AG20443 (cell line): ENCODE results near the gene ACHE.

Experiments used
- DNase-seq: peaks from one replicate; pipeline ENCODE4 v3.0.0; 2012; ENCODE audit warnings: low spot score, mixed read lengths

The ACHE gene

DNA sequence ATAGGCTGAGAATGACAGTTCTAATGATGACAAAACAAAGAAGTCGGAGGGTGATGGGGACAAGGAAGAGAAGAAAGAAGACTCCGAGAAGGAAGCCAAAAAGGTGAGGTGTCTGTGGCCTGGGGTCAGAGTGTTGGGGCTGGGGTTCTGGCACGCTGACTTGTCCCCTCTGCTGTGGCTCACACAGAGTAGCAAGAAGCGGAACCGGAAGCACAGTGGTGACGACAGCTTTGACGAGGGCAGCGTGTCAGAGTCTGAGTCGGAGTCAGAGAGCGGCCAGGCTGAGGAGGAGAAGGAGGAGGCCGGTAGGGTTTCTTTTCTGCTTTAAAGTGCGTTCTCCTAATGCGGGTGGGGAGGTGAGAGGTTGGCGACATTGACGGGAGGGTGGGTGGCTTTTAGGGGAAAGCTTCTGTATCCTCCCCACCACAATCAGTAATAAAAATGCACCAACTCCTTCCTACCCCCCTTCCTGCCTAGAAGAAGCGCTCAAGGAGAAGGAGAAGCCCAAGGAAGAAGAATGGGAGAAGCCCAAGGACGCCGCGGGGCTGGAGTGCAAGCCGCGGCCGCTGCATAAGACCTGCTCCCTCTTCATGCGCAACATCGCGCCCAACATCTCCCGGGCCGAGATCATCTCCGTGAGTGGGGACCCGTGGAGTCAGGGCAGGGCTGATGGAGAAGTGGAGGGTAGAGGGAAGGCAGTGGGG lies 10.8 kb downstream of the ACHE start:
- no peak for DNase-seq

GRCh38 chr7:100882785-100883526 lies 12.7 kb downstream of the ACHE start:
- no peak for DNase-seq

GRCh38 chr7:100882201-100882600 lies 13.5 kb downstream of the ACHE start:
- no peak for DNase-seq

DNA sequence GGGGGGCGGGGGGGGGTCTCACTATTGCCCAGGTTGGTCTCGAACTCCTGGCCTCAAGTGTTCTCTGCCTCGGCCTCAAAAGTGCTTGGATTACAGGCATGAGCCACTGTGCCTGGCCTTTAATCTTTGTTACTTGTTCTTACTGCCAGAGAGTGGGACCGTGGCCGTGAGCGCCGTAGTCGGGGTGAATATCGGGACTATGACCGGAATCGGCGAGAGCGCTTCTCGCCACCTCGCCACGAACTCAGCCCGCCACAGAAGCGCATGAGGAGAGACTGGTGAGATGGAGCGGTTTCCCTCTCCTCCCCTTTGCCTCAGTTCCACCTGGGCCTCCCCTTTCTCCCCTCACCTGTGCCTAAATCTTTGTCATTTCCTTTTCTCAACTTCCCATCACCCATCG lies 14.6 kb downstream of the ACHE start:
- DNase-seq = no peak

DNA sequence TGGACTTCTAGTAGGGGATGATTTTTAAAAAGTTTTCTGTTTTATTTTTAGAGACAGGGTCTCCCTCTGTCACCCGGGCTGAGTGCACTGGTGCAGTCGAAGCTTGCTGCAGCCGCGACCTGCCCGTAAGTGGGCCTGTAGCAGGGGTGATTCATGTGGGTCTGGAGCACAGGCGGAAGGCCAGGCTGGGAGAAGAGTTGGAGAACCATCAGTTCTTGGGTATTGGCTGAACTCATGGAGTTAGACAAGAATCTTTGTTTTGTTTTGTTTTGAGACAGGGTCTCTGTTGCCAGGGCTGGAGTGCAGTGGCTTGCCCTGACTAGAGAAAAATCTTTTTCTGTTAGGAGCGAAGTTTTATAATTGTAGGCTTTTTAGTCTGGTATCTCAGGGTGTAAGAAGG lies 15.0 kb downstream of the ACHE start:
- no peak for DNase-seq

DNA sequence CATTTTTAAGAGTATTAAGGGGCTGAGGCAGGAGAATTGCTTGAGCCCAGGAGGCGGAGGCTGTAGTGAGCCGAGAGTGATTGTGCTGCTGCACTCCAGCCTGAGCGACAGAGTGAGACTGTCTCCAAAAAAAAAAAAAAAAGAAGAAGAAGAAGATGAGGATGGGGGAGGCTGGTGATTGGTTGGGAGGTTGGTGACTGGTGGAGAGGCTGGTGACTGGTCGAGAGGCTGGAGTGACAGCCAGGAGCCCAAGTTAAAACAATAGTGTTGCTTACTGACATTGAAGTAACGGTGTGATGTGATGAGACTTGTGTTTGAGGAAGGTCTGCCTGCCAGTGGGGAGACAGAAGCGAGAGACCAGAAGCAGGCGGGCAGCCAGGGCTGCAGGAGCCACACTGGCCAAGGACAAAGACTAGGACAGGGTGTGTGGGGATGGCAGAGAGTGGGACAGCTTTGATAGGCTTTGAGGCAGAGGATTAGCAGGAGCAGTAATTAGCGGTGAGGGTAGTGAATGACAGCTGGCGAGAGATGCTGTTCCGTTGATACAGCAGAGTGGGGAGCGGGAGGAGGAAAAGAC lies 15.9 kb downstream of the ACHE start:
- DNase-seq = no peak

DNA sequence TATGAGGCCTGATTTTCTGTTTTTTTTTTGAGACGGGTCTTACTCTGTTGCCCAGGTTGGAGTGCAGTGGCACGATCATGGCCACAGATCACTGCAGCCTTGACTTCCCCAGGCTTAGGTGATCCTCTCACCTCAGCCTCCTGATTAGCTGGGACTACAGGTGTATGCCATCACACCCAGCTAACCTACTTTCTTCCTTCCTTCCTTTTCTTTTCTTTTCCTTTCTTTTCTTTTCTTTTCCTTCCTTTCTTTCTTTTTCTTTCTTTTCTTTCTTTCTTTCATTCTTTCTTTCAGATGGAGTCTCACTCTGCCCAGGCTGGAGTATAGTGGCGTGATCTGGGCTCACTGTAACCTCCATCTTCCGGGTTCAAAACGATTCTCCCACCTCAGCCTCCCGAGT lies 17.0 kb downstream of the ACHE start:
- no peak for DNase-seq

DNA sequence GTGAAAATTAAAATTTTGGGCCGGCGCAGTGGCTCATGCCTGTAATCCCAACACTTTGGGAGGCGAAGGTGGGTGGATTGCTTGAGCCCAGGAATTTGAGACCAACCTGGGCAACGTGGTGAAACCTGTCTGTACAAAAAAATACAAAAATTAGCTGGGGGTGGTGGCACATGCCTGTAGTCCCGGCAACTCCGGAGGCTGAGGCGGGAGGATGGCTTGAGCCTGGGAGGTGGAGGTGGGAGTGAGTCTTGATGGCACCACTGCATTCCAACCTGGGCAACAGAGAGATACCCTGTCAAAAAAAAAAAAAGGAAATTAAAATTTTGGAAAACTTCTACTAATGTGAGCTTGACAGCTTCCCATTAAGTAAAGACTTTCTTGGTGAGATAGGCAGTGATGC lies 17.7 kb downstream of the ACHE start:
- DNase-seq = no peak

- peak; percentile 60 for DNase-seq
Measured at GRCh38 chr7:100875356-100875751, 20.3 kb downstream of the ACHE start.

- DNase-seq = peak; percentile 98
Measured at GRCh38 chr7:100874577-100875355, 20.9 kb downstream of the ACHE start, which contains the start of gene SRRT. SRRT (plus strand) TSS chr7:100875103; CDS start chr7:100875591, 488 bp downstream.

DNA sequence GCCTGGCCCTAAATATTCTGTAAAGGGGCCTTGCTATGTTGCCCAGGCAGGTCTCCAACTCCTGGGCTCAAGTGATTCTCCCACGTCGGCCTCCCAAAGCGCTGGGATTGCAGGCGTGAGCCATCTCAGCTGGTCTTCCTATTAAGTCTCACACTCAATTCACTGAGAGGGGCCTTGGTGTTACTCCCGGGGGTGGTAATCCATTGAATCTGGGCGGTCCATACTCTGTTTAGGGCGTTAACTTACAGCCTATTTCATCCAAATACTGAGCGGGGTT lies 21.4 kb downstream of the ACHE start:
- no peak for DNase-seq

GRCh38 chr7:100873599-100874299 lies 21.9 kb downstream of the ACHE start:
- no peak for DNase-seq

- no peak for DNase-seq
Measured at GRCh38 chr7:100867776-100868485, 27.8 kb downstream of the ACHE start.

- peak; percentile 98 for DNase-seq
Measured at GRCh38 chr7:100867040-100867775, 28.5 kb downstream of the ACHE start, which contains the start of gene TRIP6. TRIP6 (plus strand) TSS chr7:100867387; CDS start chr7:100867498, 111 bp downstream.

DNA sequence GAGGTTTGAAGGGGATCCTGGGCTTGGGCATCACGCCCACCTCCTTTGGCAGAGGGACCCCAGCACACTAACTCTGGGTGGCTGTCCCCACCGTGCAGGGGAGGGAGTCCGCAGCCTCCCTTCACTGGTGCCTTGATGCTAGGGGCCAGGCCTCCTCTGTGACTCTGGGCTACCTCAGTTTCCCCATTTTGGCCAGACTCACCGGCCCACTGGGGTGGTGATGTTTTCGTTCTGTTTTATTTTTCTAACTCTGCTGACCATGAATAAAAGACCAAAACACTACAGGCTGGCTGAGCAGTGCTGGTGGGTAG lies 29.0 kb downstream of the ACHE start:
- no peak for DNase-seq

GRCh38 chr7:100865938-100866728 lies 29.6 kb downstream of the ACHE start:
- DNase-seq = peak; percentile 68

GRCh38 chr7:100865372-100865911 lies 30.2 kb downstream of the ACHE start:
- DNase-seq = no peak

DNA sequence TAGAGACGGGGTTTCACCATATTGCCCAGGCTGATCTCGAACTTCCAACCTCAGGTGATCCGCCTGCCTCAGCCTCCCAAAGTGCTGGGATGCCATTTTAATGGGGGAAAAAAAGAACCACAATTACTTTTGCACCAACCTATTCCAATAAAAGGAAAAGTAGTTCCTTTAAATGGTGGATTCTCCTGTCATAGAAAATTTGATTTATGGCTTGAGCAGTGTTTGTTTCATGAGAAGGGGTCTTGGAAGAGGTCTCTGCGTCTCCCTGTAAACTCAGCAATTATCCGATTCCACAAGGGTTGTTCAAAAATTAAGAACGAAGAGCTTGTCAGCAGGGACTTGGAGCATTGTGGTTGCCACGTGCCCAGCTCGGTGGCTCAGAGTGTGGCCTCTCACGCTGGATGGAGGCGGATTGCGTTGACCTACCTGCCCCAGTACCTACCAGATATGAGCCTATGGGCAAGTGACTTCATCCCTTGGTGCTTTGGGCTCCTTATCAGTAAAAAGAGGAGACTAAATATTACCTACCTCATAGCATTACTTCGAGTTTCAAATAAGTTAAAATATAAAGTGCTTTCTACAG lies 31.3 kb downstream of the ACHE start:
- no peak for DNase-seq

GRCh38 chr7:100863406-100863950 lies 32.2 kb downstream of the ACHE start:
- no peak for DNase-seq
